GM19452 (cell line): ENCODE data around the gene TMEM255A.

Source experiments
- ATAC-seq: cut with Tn5 transposase; IDR thresholded peaks from one replicate; pipeline ENCODE4 v1.9.1; 2021; ENCODE audit not compliant: unreplicated experiment

TMEM255A gene

GRCh38 chrX:120271218-120271617 is 40.0 kb downstream of the TMEM255A start:
- no peak for ATAC-seq

- ATAC-seq, result no peak
These were observed 40.7 kb downstream of the TMEM255A start for GRCh38 chrX:120270567-120270966.

GRCh38 chrX:120269373-120270035 is 41.8 kb downstream of the TMEM255A start:
- no peak for ATAC-seq

- ATAC-seq, result no peak
These were observed 46.9 kb downstream of the TMEM255A start for GRCh38 chrX:120264341-120264740.

- ATAC-seq, result no peak
These were observed 48.2 kb downstream of the TMEM255A start for GRCh38 chrX:120262859-120263708.

GRCh38 chrX:120260369-120260768 is 50.9 kb downstream of the TMEM255A start:
- ATAC-seq, result no peak

- ATAC-seq, result no peak
These were observed 57.5 kb downstream of the TMEM255A start for GRCh38 chrX:120253784-120254183.

- no peak for ATAC-seq
These were observed 59.7 kb downstream of the TMEM255A start for GRCh38 chrX:120251471-120252011.

- peak; percentile 99 for ATAC-seq
These were observed 60.6 kb downstream of the TMEM255A start, which contains the start of gene ZBTB33 for GRCh38 chrX:120250522-120251271. ZBTB33 (plus strand) TSS chrX:120250812; CDS start chrX:120253416, 2,604 bp downstream.

- peak; percentile 81 for ATAC-seq
These were observed 66.3 kb downstream of the TMEM255A start for GRCh38 chrX:120244735-120245498.

- no peak for ATAC-seq
These were observed 66.9 kb downstream of the TMEM255A start for GRCh38 chrX:120244395-120244734.

- ATAC-seq, result no peak
These were observed 68.4 kb downstream of the TMEM255A start for GRCh38 chrX:120242813-120243212.

- ATAC-seq, result no peak
These were observed 72.3 kb downstream of the TMEM255A start for GRCh38 chrX:120238933-120239332.

GRCh38 chrX:120236687-120237479 is 74.4 kb downstream of the TMEM255A start:
- no peak for ATAC-seq

GRCh38 chrX:120235284-120235683 is 76.0 kb downstream of the TMEM255A start:
- ATAC-seq, result no peak

GRCh38 chrX:120228187-120228908 is 82.9 kb downstream of the TMEM255A start:
- no peak for ATAC-seq

GRCh38 chrX:120224388-120224787 is 86.9 kb downstream of the TMEM255A start:
- ATAC-seq, result no peak

GRCh38 chrX:120223374-120223773 is 87.9 kb downstream of the TMEM255A start:
- ATAC-seq, result no peak
